Activated CD4-positive, alpha-beta T cell treated with anti-CD3 and anti-CD28 coated beads, Interleukin-2, amount 10 ng/mL, durations not matched to agents 7 days and 5 days (primary cell): ENCODE results near the gene CADPS2. TPM values are rescaled to one million over a fixed set of nuclear protein-coding genes. Genes with fewer than 3 reads are reported as not detected.

Source experiments
- CTCF ChIA-PET: fragments of 350-600 bp; sonication (Branson Sonifier 250); formaldehyde crosslinking; loops from one replicate; lab custom pipeline; 2021; ENCODE audit warnings: antibody characterized with exemption; lab: Charles Lee
- POLR2A ChIA-PET: fragments of 350-600 bp; sonication (Branson Sonifier 250); formaldehyde crosslinking; loops from one replicate; lab custom pipeline; 2021; ENCODE audit warnings: antibody characterized with exemption; lab: Charles Lee
- DNase-seq: peaks from one replicate; pipeline ENCODE4 v3.0.0-alpha.2; 2020
- H3K27ac Mint-ChIP-seq: one replicate; pipeline ENCODE4 v1.8.0; 2021; ENCODE audit warnings: mild to moderate bottlenecking, moderate library complexity, mixed read lengths
- H3K27me3 Mint-ChIP-seq: one replicate; pipeline ENCODE4 v1.8.0; 2021; ENCODE audit warnings: mixed read lengths
- H3K36me3 Mint-ChIP-seq: one replicate; pipeline ENCODE4 v1.8.0; 2021; ENCODE audit warnings: low read depth, mixed read lengths
- H3K4me1 Mint-ChIP-seq: one replicate; pipeline ENCODE4 v1.8.0; 2021; ENCODE audit warnings: mixed read lengths
- H3K4me3 Mint-ChIP-seq: one replicate; pipeline ENCODE4 v1.8.0; 2021; ENCODE audit warnings: mild to moderate bottlenecking, moderate library complexity, mixed read lengths
- H3K9me3 Mint-ChIP-seq: one replicate; pipeline ENCODE4 v1.8.0; 2021; ENCODE audit warnings: mixed read lengths
- total RNA-seq, 2 experiments: library from RNA; stranded (reverse); gene quantifications; one replicate each; pipeline ENCODE4 v1.2.3, GENCODE V29; 2021

CADPS2 gene
- total RNA-seq, 2 experiments from 2014 or later: not detected

- Mint-ChIP-seq H3K27ac (no peak overlapping the region), H3K36me3 (no peaks in the 10 kb centered on the region), H3K4me1 (no peaks in the 10 kb centered on the region), H3K4me3 (no peak overlapping the region), H3K27me3 (no peaks in the 10 kb centered on the region), H3K9me3 (no peaks in the 10 kb centered on the region)
- DNase-seq: no peak
- POLR2A ChIA-PET: no interaction called here
- CTCF ChIA-PET: interaction anchor here (0.6 kb wide), 1 partner anchor 44 kb away, joined by 3 read pairs; no protein-coding TSS in a partner anchor
Measured at GRCh38 chr7:122273117-122273516, 613.1 kb downstream of the CADPS2 start.

GRCh38 chr7:122269241-122269640 lies 617.0 kb downstream of the CADPS2 start:
- H3K27me3 Mint-ChIP-seq: no peaks in the 10 kb centered on the region
- ChIA-PET CTCF (no interaction called here), POLR2A (no interaction called here)
- H3K4me3 Mint-ChIP-seq: no peak overlapping the region
- H3K27ac Mint-ChIP-seq: no peak overlapping the region
- no peak for DNase-seq
- H3K9me3 Mint-ChIP-seq: no peaks in the 10 kb centered on the region
- no peaks in the 10 kb centered on the region for H3K36me3 Mint-ChIP-seq
- no peaks in the 10 kb centered on the region for H3K4me1 Mint-ChIP-seq

Other genes with a start within 250 kb of the CADPS2 start
- not detected for gene RNF133, start 187.3 kb downstream of the CADPS2 start, total RNA-seq
- gene RNF148, start 183.5 kb downstream of the CADPS2 start, total RNA-seq: not detected
- gene TAS2R16, start 109.2 kb upstream of the CADPS2 start, total RNA-seq: not detected